ENCODE data around the gene KCNAB1. TPM values are rescaled to one million over a fixed set of nuclear protein-coding genes. Genes with fewer than 3 reads are reported as not detected.

Gene KCNAB1
- total and polyA plus RNA-seq, 12 donors = 1.4 to 5.0 (median 2.5) TPM

GRCh38 chr3:156201411-156202405, 81.3 kb downstream of the KCNAB1 start:
- no peaks in the 10 kb centered on the region for H3K9me3 ChIP-seq
- H3K27me3 ChIP-seq = no peaks in the 10 kb centered on the region
- 93 to 94% methylated on average over 8 of the region's 8 CpGs for WGBS, 2 donors
- intact Hi-C loops (cut with DNase I) = no loop called here
- no peak for DNase-seq
- H3K4me3 ChIP-seq = no peak overlapping the region
- H3K27ac ChIP-seq = no peak overlapping the region
- H3K4me1 ChIP-seq = no peaks in the 10 kb centered on the region
- H3K36me3 ChIP-seq = no peaks in the 10 kb centered on the region
- TF ChIP-seq, protein P1, sequence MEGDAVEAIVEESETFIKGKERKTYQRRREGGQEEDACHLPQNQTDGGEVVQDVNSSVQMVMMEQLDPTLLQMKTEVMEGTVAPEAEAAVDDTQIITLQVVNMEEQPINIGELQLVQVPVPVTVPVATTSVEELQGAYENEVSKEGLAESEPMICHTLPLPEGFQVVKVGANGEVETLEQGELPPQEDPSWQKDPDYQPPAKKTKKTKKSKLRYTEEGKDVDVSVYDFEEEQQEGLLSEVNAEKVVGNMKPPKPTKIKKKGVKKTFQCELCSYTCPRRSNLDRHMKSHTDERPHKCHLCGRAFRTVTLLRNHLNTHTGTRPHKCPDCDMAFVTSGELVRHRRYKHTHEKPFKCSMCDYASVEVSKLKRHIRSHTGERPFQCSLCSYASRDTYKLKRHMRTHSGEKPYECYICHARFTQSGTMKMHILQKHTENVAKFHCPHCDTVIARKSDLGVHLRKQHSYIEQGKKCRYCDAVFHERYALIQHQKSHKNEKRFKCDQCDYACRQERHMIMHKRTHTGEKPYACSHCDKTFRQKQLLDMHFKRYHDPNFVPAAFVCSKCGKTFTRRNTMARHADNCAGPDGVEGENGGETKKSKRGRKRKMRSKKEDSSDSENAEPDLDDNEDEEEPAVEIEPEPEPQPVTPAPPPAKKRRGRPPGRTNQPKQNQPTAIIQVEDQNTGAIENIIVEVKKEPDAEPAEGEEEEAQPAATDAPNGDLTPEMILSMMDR (IDR thresholded peaks at IDR 0.05) = no peak
- peak in 1 of 8 donors; percentile 15 for ATAC-seq

- no peak for ATAC-seq
- TF ChIP-seq, protein P1 (IDR thresholded peaks at IDR 0.05) = no peak
- H3K4me3 ChIP-seq = no peak overlapping the region
- no peaks in the 10 kb centered on the region for H3K36me3 ChIP-seq
- H3K9me3 ChIP-seq = no peaks in the 10 kb centered on the region
- H3K4me1 ChIP-seq = peaks cover 0 to 13% (median under 1%) of the 10 kb centered on the region in 9 donors
- H3K27ac ChIP-seq = no peak overlapping the region
- no peaks in the 10 kb centered on the region for H3K27me3 ChIP-seq
- DNase-seq = no peak
- intact Hi-C loops (cut with DNase I) = no loop called here
These were observed 85.8 kb downstream of the KCNAB1 start for GRCh38 chr3:156206157-156206556.

GRCh38 chr3:156207802-156208685, 87.7 kb downstream of the KCNAB1 start:
- intact Hi-C loops (cut with DNase I) = no loop called here
- H3K36me3 ChIP-seq = no peaks in the 10 kb centered on the region
- no peak overlapping the region for H3K4me3 ChIP-seq
- TF ChIP-seq, protein P1 (IDR thresholded peaks at IDR 0.05) = no peak
- peak overlapping the region in 2 of 10 donors; percentile 18 to 19 for H3K27ac ChIP-seq
- H3K27me3 ChIP-seq = no peaks in the 10 kb centered on the region
- ATAC-seq (peak in 2 of 8 donors; percentile 33 to 35), DNase-seq (no peak)
- peaks cover 0 to 13% (median 5%) of the 10 kb centered on the region in 9 donors for H3K4me1 ChIP-seq
- 43 to 46% methylated on average over 4 of the region's 4 CpGs for WGBS, 2 donors
- H3K9me3 ChIP-seq = no peaks in the 10 kb centered on the region

GRCh38 chr3:156209631-156210335, 89.4 kb downstream of the KCNAB1 start:
- DNase-seq (no peak), ATAC-seq (no peak)
- Histone ChIP-seq H3K4me1 (peaks cover 0 to 13% (median 5%) of the 10 kb centered on the region in 9 donors), H3K36me3 (no peaks in the 10 kb centered on the region), H3K27me3 (no peaks in the 10 kb centered on the region), H3K4me3 (no peak overlapping the region), H3K9me3 (no peaks in the 10 kb centered on the region), H3K27ac (no peak overlapping the region)
- TF ChIP-seq, protein P1 (IDR thresholded peaks at IDR 0.05) = no peak
- WGBS, 2 donors = 34 to 45% methylated on average over 4 of the region's 4 CpGs
- intact Hi-C loops (cut with DNase I) = no loop called here
